Progenitor cell of endocrine pancreas (in vitro differentiated cells): ENCODE measurements around the gene BMP15. TPM values are rescaled to one million over a fixed set of nuclear protein-coding genes. Genes with fewer than 3 reads are reported as not detected.

Experiments
- DNase-seq: peaks from one replicate; pipeline ENCODE4 v3.0.0; 2021; ENCODE audit warnings: low spot score; ENCODE audit not compliant: unreplicated experiment
- H3K27ac Mint-ChIP-seq: 2 replicates; pipeline ENCODE4 v1.8.0; 2021; ENCODE audit warnings: mild to moderate bottlenecking, moderate library complexity, mixed read lengths
- H3K27me3 Mint-ChIP-seq: 2 replicates; pipeline ENCODE4 v1.8.0; 2021; ENCODE audit warnings: mixed read lengths
- H3K36me3 Mint-ChIP-seq: 2 replicates; pipeline ENCODE4 v1.8.0; 2022; ENCODE audit warnings: mixed read lengths; ENCODE audit not compliant: insufficient read depth
- H3K4me1 Mint-ChIP-seq: 2 replicates; pipeline ENCODE4 v1.8.0; 2021; ENCODE audit warnings: low read depth, mixed read lengths
- H3K4me3 Mint-ChIP-seq: 2 replicates; pipeline ENCODE4 v1.8.0; 2021; ENCODE audit warnings: low read depth, mild to moderate bottlenecking, moderate library complexity, mixed read lengths
- H3K9me3 Mint-ChIP-seq: 2 replicates; pipeline ENCODE4 v1.8.0; 2021; ENCODE audit warnings: low read depth, mixed read lengths
- total RNA-seq: library from RNA; stranded (reverse); gene quantifications from 2 replicates; pipeline ENCODE4 v1.2.1, GENCODE V29; 2021
- TF ChIP-seq, protein P1 (sequence below): fragments of 200-600 bp; sonication (generic); IDR thresholded peaks from one replicate; pipeline ENCODE4 v1.5.0; 2021; ENCODE audit warnings: antibody characterized with exemption, mild to moderate bottlenecking; ENCODE audit not compliant: unreplicated experiment

BMP15 gene
- total RNA-seq, 1 donor from 2014 or later = not detected

DNA sequence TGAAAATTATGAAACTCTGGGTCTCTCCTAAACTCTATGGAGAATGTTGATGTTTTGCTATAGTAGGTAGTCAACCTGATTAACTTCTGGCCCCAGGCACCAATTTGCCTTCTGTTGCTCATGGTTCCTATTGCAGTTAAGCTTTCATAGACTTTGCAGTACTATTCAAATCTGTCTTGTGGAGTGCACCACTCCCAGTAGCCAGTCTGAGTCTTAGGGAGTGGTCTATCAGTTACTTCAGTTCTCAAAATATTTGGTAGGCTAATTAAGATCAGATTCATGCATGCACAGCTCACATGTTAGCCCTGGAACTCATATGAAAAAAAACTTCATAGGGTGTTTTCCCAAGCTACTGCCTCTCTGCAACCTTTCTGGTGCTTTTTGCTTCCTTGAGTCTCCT, 53.3 kb downstream of the BMP15 start:
- no peak overlapping the region for H3K27ac Mint-ChIP-seq
- no peak for DNase-seq
- H3K36me3 Mint-ChIP-seq = no peaks in the 10 kb centered on the region
- no peak overlapping the region for H3K4me3 Mint-ChIP-seq
- H3K4me1 Mint-ChIP-seq = no peaks in the 10 kb centered on the region
- TF ChIP-seq, protein P1, sequence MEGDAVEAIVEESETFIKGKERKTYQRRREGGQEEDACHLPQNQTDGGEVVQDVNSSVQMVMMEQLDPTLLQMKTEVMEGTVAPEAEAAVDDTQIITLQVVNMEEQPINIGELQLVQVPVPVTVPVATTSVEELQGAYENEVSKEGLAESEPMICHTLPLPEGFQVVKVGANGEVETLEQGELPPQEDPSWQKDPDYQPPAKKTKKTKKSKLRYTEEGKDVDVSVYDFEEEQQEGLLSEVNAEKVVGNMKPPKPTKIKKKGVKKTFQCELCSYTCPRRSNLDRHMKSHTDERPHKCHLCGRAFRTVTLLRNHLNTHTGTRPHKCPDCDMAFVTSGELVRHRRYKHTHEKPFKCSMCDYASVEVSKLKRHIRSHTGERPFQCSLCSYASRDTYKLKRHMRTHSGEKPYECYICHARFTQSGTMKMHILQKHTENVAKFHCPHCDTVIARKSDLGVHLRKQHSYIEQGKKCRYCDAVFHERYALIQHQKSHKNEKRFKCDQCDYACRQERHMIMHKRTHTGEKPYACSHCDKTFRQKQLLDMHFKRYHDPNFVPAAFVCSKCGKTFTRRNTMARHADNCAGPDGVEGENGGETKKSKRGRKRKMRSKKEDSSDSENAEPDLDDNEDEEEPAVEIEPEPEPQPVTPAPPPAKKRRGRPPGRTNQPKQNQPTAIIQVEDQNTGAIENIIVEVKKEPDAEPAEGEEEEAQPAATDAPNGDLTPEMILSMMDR = no peak
- H3K9me3 Mint-ChIP-seq = peaks cover 29% of the 10 kb centered on the region
- no peaks in the 10 kb centered on the region for H3K27me3 Mint-ChIP-seq

Other genes starting within 250 kb of the BMP15 start
- 5.7 and 6.6 TPM in 2 replicates for gene SHROOM4, start 96.5 kb upstream of the BMP15 start, total RNA-seq